Activated naive CD8-positive, alpha-beta T cell treated with anti-CD3 and anti-CD28 coated beads for 36 hours (primary cell): ENCODE measurements around the gene METTL27. TPM values are rescaled to one million over a fixed set of nuclear protein-coding genes. Genes with fewer than 3 reads are reported as not detected.
A peak's percentile ranks its signal among the peaks of the same experiment; 100 is the strongest.
"Not testable (repeated sequence)": the region's sequence is repeated elsewhere in the genome, so short reads cannot be mapped to it uniquely, and the experiment has no call there.

Source experiments
- DNase-seq: peaks from one replicate; pipeline ENCODE4 v3.0.0; 2021
- H3K27ac Mint-ChIP-seq: one replicate; pipeline ENCODE4 v1.8.0; 2022; ENCODE audit warnings: mild to moderate bottlenecking, moderate library complexity, mixed read lengths
- H3K27me3 Mint-ChIP-seq: one replicate; pipeline ENCODE4 v1.8.0; 2022; ENCODE audit warnings: mild to moderate bottlenecking, mixed read lengths
- H3K36me3 Mint-ChIP-seq: one replicate; pipeline ENCODE4 v1.8.0; 2021; ENCODE audit warnings: mild to moderate bottlenecking, mixed read lengths
- H3K4me1 Mint-ChIP-seq: one replicate; pipeline ENCODE4 v1.8.0; 2021; ENCODE audit warnings: mixed read lengths
- H3K4me3 Mint-ChIP-seq: one replicate; pipeline ENCODE4 v1.8.0; 2022; ENCODE audit warnings: mild to moderate bottlenecking, moderate library complexity, mixed read lengths
- H3K9me3 Mint-ChIP-seq: one replicate; pipeline ENCODE4 v1.8.0; 2022; ENCODE audit warnings: mixed read lengths
- total RNA-seq, 2 experiments: library from RNA; stranded (reverse); gene quantifications; one replicate each; pipeline ENCODE4 v1.2.3, GENCODE V29; 2021

METTL27 gene
- total RNA-seq, 2 experiments from 2014 or later, result 0.23 to 0.40 TPM

DNA sequence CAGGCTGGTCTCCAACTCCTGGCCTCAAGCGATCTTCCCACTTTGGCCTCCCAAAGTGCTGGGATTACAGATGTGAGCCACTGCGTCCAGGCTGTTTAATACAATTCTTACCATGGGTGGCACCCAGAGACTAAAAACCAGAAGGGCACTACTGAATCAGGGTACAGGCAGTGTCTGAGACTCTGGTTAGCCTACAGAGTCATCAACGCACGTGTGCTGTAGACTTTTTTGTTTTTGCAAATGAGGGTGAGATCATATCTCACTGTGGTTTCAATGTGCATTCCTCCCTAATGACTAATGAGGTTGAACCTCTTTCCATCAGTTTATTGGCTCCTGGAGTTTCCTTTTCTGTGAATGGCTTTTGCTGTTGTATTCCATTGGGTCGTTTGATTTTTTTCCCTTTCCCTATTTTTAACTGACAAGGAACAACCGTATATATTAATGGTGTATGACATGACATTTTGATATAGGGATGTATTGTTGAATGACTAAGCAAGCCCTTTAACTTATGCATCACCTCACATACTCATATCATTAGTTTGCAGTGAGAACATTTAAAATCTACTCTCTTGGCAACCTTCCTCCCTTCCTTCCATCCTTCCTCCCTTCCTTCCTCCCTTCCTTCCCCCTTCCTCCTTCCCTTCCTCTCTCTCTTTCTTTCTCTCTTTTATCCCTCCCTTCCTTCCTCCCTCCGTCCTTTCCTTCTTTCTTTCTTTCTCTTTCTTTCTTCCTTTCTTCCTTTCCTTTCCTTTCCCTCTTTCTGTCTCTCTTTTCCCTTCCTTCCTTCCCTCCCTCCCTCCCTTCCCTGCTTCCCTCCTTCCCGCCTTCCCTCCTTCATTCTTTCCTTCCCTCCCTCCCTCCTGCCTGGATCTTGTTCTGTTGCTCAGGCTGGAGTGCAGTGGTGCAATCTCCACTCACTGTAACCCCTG lies 9.4 kb upstream of the METTL27 start:
- peaks cover 29% of the 10 kb centered on the region for H3K4me1 Mint-ChIP-seq
- peak overlapping the region; percentile 70 for H3K27ac Mint-ChIP-seq
- DNase-seq, result peak; percentile 39
- H3K27me3 Mint-ChIP-seq, result peaks cover 41% of the 10 kb centered on the region
- H3K4me3 Mint-ChIP-seq, result no peak overlapping the region
- no peaks in the 10 kb centered on the region for H3K9me3 Mint-ChIP-seq
- H3K36me3 Mint-ChIP-seq, result no peaks in the 10 kb centered on the region

DNA sequence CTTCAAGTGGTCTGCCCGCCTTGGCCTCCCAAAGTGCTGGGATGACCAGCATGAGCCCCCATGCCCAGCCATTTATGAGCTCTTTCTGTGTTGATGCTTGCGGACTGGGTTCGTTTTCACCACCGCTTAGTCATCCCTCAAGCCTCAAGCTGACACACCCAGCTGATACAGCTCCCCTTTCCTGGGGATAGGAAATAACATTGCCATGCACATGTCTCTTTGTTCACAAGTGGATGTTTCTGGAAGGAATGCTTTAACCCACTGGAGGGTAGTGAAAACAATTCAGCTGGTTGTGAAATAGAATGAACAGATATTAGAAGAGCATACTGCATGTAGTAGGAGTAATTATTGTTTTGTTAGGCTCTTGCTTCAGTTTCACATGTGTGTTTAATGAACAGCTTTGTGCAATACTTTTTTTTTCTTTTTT lies 8.5 kb upstream of the METTL27 start:
- Mint-ChIP-seq H3K27me3 (peaks cover 37% of the 10 kb centered on the region), H3K4me3 (no peak overlapping the region), H3K27ac (peak overlapping the region; percentile 29)

GRCh38 chr7:73847941-73848723 lies 5.8 kb upstream of the METTL27 start:
- Mint-ChIP-seq H3K27ac (no peak overlapping the region), H3K27me3 (peaks cover 17% of the 10 kb centered on the region), H3K9me3 (no peaks in the 10 kb centered on the region), H3K4me1 (peaks cover 28% of the 10 kb centered on the region), H3K4me3 (no peak overlapping the region), H3K36me3 (no peaks in the 10 kb centered on the region)
- DNase-seq, result no peak

More for the DNA sequence above, 8.5 kb upstream of the METTL27 start:
- H3K36me3 Mint-ChIP-seq, result no peaks in the 10 kb centered on the region
- no peaks in the 10 kb centered on the region for H3K9me3 Mint-ChIP-seq
- H3K4me1 Mint-ChIP-seq, result peaks cover 27% of the 10 kb centered on the region
- no peak for DNase-seq

DNA sequence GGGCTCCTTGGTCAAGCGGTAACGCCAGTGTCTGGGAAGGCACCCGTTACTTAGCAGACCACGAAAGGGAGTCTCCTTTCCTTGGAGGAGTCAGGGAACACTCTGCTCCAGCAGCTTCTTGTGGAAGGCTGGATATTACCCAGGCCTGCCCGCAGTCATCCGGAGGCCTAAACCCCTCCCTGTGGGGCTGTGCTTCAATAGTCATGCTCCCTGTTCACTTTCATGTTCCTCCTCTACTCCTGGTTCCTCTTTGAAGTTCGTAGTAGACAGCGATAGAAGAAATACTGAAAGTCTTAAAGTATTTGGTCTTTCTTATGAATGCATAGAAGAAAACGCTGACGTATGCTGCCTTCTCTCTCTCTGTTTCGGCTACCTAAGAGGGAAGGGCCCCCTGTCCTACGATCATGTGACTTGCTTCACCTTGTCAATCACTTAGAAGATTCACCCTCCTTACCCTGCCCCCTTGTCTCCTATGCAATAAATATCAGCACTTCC lies 3.4 kb upstream of the METTL27 start:
- peaks cover 12% of the 10 kb centered on the region for H3K4me1 Mint-ChIP-seq
- not testable (repeated sequence) for H3K27ac Mint-ChIP-seq, DNase-seq, H3K4me3 Mint-ChIP-seq, H3K9me3 Mint-ChIP-seq, H3K36me3 Mint-ChIP-seq, H3K27me3 Mint-ChIP-seq

- Mint-ChIP-seq H3K4me3 (no peak overlapping the region), H3K27ac (no peak overlapping the region), H3K4me1 (peaks cover 11% of the 10 kb centered on the region), H3K27me3 (no peaks in the 10 kb centered on the region), H3K36me3 (no peaks in the 10 kb centered on the region), H3K9me3 (no peaks in the 10 kb centered on the region)
- no peak for DNase-seq
Observed at GRCh38 chr7:73844848-73845460, 2.6 kb upstream of the METTL27 start.

GRCh38 chr7:73844131-73844547 lies 1.8 kb upstream of the METTL27 start:
- DNase-seq, result no peak
- H3K36me3 Mint-ChIP-seq, result no peaks in the 10 kb centered on the region
- H3K4me1 Mint-ChIP-seq, result peaks cover 6% of the 10 kb centered on the region
- H3K4me3 Mint-ChIP-seq, result no peak overlapping the region
- no peaks in the 10 kb centered on the region for H3K9me3 Mint-ChIP-seq
- no peaks in the 10 kb centered on the region for H3K27me3 Mint-ChIP-seq
- H3K27ac Mint-ChIP-seq, result no peak overlapping the region

GRCh38 chr7:73841689-73842066 lies 638 bp downstream of the METTL27 start:
- H3K4me3 Mint-ChIP-seq, result peak overlapping the region; percentile 81
- H3K36me3 Mint-ChIP-seq, result no peaks in the 10 kb centered on the region
- no peak overlapping the region for H3K27ac Mint-ChIP-seq
- peaks cover 6% of the 10 kb centered on the region for H3K4me1 Mint-ChIP-seq
- no peaks in the 10 kb centered on the region for H3K27me3 Mint-ChIP-seq
- DNase-seq, result no peak
- no peaks in the 10 kb centered on the region for H3K9me3 Mint-ChIP-seq

DNA sequence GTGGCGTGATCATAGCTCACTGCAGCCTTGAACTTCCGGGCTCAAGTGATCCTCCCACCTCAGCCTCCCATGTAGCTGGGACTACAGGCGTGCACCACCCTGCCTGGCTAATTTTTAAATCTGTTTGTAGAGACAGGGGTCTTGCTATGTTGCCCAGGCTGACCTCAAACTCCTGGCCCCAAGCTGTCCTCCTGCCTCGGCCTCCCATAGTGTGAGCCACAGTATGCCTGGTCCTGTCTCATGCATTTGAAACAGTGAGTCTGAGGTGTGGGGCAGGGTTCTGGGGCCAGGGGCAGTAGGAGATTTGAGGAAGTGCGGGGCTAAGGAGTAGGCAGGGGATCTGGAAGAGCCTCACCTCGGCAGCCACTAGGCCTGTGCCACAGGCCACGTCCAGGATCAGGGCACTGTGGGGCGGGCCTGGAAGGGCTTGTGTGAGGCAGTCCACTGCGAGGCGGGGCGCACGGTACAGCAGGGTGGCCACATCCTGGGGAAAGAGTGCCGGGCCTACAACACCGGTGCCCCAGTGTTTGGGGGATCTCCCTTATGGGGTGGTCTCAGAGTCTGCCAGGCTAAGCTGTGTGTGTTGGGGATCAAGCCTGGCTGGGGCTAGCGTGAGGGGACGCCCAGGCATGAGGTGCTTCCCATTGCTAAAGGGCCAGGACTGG lies 1.5 kb downstream of the METTL27 start:
- H3K27ac Mint-ChIP-seq, result no peak overlapping the region
- H3K27me3 Mint-ChIP-seq, result no peaks in the 10 kb centered on the region
- H3K4me3 Mint-ChIP-seq, result no peak overlapping the region
- H3K36me3 Mint-ChIP-seq, result no peaks in the 10 kb centered on the region
- peaks cover 6% of the 10 kb centered on the region for H3K4me1 Mint-ChIP-seq
- H3K9me3 Mint-ChIP-seq, result no peaks in the 10 kb centered on the region
- DNase-seq, result no peak

- no peaks in the 10 kb centered on the region for H3K27me3 Mint-ChIP-seq
- H3K4me1 Mint-ChIP-seq, result peaks cover 6% of the 10 kb centered on the region
- H3K27ac Mint-ChIP-seq, result no peak overlapping the region
- no peak for DNase-seq
- H3K4me3 Mint-ChIP-seq, result no peak overlapping the region
- H3K9me3 Mint-ChIP-seq, result no peaks in the 10 kb centered on the region
- no peaks in the 10 kb centered on the region for H3K36me3 Mint-ChIP-seq
Observed at GRCh38 chr7:73839743-73840714, 2.3 kb downstream of the METTL27 start.

GRCh38 chr7:73839290-73839689 lies 3.0 kb downstream of the METTL27 start:
- Mint-ChIP-seq H3K4me3 (no peak overlapping the region), H3K27ac (no peak overlapping the region), H3K9me3 (no peaks in the 10 kb centered on the region), H3K4me1 (peaks cover 6% of the 10 kb centered on the region), H3K36me3 (no peaks in the 10 kb centered on the region), H3K27me3 (no peaks in the 10 kb centered on the region)
- DNase-seq, result no peak

GRCh38 chr7:73838642-73839041 lies 3.7 kb downstream of the METTL27 start:
- no peaks in the 10 kb centered on the region for H3K36me3 Mint-ChIP-seq
- no peak overlapping the region for H3K4me3 Mint-ChIP-seq
- H3K27ac Mint-ChIP-seq, result no peak overlapping the region
- no peaks in the 10 kb centered on the region for H3K27me3 Mint-ChIP-seq
- no peaks in the 10 kb centered on the region for H3K9me3 Mint-ChIP-seq
- H3K4me1 Mint-ChIP-seq, result peaks cover under 1% of the 10 kb centered on the region
- DNase-seq, result no peak

DNA sequence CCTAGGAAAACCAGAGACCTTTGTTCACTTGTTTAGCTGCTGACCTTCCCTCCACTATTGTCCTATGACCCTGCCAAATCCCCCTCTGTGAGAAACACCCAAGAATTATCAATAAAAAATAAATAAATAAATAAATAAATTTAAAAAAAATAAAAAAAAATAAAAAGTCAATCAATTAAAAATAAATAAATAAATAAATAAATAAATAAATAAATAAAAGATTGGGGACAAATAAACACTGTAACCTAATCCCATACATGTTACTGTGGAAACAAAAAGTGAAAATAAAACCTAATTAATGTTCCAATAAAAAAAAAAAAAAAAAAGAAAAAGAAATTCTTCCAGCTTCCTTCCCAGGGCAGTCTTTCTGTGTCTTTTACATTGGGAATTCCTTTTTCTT lies 5.1 kb downstream of the METTL27 start:
- not testable (repeated sequence) for H3K36me3 Mint-ChIP-seq, H3K9me3 Mint-ChIP-seq, H3K27ac Mint-ChIP-seq

DNA sequence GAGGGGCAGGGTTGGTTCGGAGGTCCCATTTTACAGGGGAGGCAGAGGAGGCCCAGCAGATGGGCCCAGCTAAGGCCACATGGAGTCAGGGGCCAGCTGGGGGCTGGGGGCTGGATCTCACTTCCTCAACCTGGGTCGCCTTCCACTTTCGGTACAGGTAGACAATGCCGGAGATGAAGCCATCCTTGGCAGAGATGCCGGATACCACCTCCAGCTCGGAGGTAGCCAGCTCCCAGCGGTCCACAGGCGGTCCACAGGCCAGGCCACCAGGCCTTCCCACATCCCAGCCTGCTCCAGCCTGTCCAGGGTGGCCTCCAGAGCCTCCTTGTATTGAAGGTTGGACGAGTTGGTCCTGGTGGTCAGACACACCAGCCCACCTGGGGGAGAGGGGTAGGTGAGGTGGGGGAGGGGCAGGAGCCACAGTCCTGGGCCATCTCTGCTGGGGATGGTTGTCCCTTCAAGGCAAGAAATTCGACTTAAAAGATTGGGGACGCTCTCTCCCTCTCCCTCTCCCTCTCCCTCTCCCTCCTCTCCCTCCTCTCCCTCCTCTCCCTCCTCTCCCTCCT lies 7.6 kb downstream of the METTL27 start:
- Mint-ChIP-seq H3K4me1 (no peaks in the 10 kb centered on the region), H3K9me3 (no peaks in the 10 kb centered on the region), H3K4me3 (no peak overlapping the region), H3K27me3 (peaks cover under 1% of the 10 kb centered on the region), H3K27ac (no peak overlapping the region), H3K36me3 (no peaks in the 10 kb centered on the region)
- no peak for DNase-seq

More for the DNA sequence above, 5.1 kb downstream of the METTL27 start:
- not testable (repeated sequence) for H3K4me1 Mint-ChIP-seq, DNase-seq, H3K4me3 Mint-ChIP-seq, H3K27me3 Mint-ChIP-seq
